ENCODE results near the gene PSMG2.
"Not testable (repeated sequence)": the region's sequence is repeated elsewhere in the genome, so short reads cannot be mapped to it uniquely, and the experiment has no call there.

PSMG2 gene

GRCh38 chr18:12750076-12750714 is 47.4 kb downstream of the PSMG2 start:
- no peak overlapping the region for H3K4me3 ChIP-seq (ENCODE audit: control insufficient read depth in 1 of 7, extremely low read depth in 1 of 7, insufficient read depth in 4 of 7, low read depth in 2 of 7, low read length in 6 of 7)
- no peaks in the 10 kb centered on the region for H3K36me3 ChIP-seq (ENCODE audit: control insufficient read depth in 4 of 4, insufficient read depth in 4 of 4, low read length in 3 of 4)
- peak in 2 of 3 donors; percentile 15 to 48 for DNase-seq
- no peaks in the 10 kb centered on the region for H3K9me3 ChIP-seq (ENCODE audit: control extremely low read depth in 1 of 5, control insufficient read depth in 4 of 5, insufficient read depth in 2 of 5, low read depth in 1 of 5, low read length in 4 of 5)
- no peaks in the 10 kb centered on the region for H3K4me1 ChIP-seq (ENCODE audit: control extremely low read depth in 1 of 4, control insufficient read depth in 4 of 4, insufficient read depth in 4 of 4, low read length in 3 of 4)
- 87% methylated on average over 11 of the region's 14 CpGs for WGBS (ENCODE audit: insufficient coverage)
- ChIA-PET POLR2A (interaction anchor here (0.5 kb wide), 1 partner anchor 131 kb away, joined by 3 read pairs; no protein-coding TSS in a partner anchor), CTCF (interaction anchor here (1.0 to 2.9 kb wide), 4 partner anchors 8 to 184 kb away, joined by 3 to 14 read pairs (median 4); no protein-coding TSS in a partner anchor)
- H3K27ac ChIP-seq (ENCODE audit: insufficient read depth in 1 of 2, low read depth in 1 of 2, low read length in 2 of 2, poor library complexity in 1 of 2, severe bottlenecking in 2 of 2): no peak overlapping the region
- no peaks in the 10 kb centered on the region for H3K27me3 ChIP-seq (replicated peaks in 2 of 5; ENCODE audit: control insufficient read depth in 4 of 5, insufficient read depth in 5 of 5, low read length in 4 of 5)

DNA sequence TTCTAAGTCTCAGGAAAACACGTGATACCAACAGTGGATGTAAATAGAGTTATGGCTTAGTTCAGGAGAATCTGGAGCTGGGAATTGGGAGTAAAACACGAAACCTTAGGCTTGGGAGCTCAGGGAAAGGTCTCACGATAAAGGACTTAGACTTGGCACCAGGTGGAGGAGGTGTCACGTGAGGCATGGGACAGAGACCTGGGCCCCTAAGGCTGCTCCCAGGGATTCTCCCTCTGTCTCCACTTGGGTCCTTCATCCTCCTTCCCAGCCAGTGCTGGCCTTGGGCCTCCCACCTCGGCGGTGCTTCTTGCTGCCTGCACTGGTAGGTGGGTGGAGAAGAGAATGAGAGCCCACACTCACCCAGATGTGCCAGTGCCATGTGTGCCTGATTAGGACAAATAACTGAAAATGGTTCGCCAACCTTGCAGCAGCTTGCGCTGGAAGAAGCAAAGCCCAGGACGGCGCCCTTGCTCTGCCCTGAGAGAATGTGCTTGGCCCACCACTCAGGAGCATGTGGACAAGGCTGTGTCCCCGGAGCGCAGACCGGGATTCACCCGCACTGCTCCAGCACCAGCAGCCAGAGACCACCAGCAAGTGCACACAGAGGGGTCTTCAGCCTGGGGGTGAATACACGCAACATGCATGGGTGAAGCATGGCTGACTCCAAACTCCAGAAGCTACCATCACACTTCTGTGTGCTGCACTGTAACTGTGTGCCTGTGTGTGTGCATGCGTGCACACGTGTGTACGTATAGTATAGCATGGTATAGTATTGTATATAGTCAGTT is 48.1 kb downstream of the PSMG2 start:
- H3K9me3 ChIP-seq (ENCODE audit: control extremely low read depth in 1 of 5, control insufficient read depth in 4 of 5, insufficient read depth in 2 of 5, low read depth in 1 of 5, low read length in 4 of 5): no peaks in the 10 kb centered on the region
- 96% methylated on average over 10 of the region's 18 CpGs for WGBS (ENCODE audit: insufficient coverage)
- H3K27me3 ChIP-seq (replicated peaks in 2 of 5; ENCODE audit: control insufficient read depth in 4 of 5, insufficient read depth in 5 of 5, low read length in 4 of 5): no peaks in the 10 kb centered on the region
- no peaks in the 10 kb centered on the region for H3K4me1 ChIP-seq (ENCODE audit: control extremely low read depth in 1 of 4, control insufficient read depth in 4 of 4, insufficient read depth in 4 of 4, low read length in 3 of 4)
- H3K4me3 ChIP-seq (ENCODE audit: control insufficient read depth in 1 of 7, extremely low read depth in 1 of 7, insufficient read depth in 4 of 7, low read depth in 2 of 7, low read length in 6 of 7): no peak overlapping the region
- H3K27ac ChIP-seq (ENCODE audit: insufficient read depth in 1 of 2, low read depth in 1 of 2, low read length in 2 of 2, poor library complexity in 1 of 2, severe bottlenecking in 2 of 2): no peak overlapping the region
- ChIA-PET POLR2A (interaction anchor here (0.5 kb wide), 1 partner anchor 130 kb away, joined by 3 read pairs; no protein-coding TSS in a partner anchor), CTCF (interaction anchor here (1.5 to 2.9 kb wide), 3 partner anchors 8 to 183 kb away, joined by 4 to 14 read pairs (median 5); no protein-coding TSS in a partner anchor)
- H3K36me3 ChIP-seq (ENCODE audit: control insufficient read depth in 4 of 4, insufficient read depth in 4 of 4, low read length in 3 of 4): no peaks in the 10 kb centered on the region
- no peak for DNase-seq

DNA sequence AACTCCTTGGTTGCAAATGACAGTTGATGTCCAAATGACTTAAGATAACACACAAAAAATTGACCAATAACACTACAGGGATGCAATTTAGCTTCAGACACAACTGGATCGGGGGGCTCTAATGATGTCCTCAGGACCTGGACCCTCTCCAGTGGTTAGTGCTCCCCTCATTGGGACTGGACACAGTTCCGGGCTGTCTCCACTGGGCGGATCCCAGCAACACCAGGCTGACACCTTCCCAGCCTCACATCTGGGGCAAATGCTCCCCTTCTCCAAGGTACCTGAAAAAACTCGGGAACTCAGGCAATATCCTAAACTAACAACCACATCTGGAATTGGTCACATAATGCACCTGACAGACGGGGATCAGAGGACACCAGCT is 48.7 kb downstream of the PSMG2 start:
- 93% methylated on average over 5 of the region's 5 CpGs for WGBS (ENCODE audit: insufficient coverage)
- Histone ChIP-seq H3K9me3 (ENCODE audit: control extremely low read depth in 1 of 5, control insufficient read depth in 4 of 5, insufficient read depth in 2 of 5, low read depth in 1 of 5, low read length in 4 of 5) (no peaks in the 10 kb centered on the region), H3K4me1 (ENCODE audit: control extremely low read depth in 1 of 4, control insufficient read depth in 4 of 4, insufficient read depth in 4 of 4, low read length in 3 of 4) (no peaks in the 10 kb centered on the region), H3K27ac (ENCODE audit: insufficient read depth in 1 of 2, low read depth in 1 of 2, low read length in 2 of 2, poor library complexity in 1 of 2, severe bottlenecking in 2 of 2) (no peak overlapping the region), H3K4me3 (ENCODE audit: control insufficient read depth in 1 of 7, extremely low read depth in 1 of 7, insufficient read depth in 4 of 7, low read depth in 2 of 7, low read length in 6 of 7) (no peak overlapping the region), H3K36me3 (ENCODE audit: control insufficient read depth in 4 of 4, insufficient read depth in 4 of 4, low read length in 3 of 4) (no peaks in the 10 kb centered on the region), H3K27me3 (replicated peaks in 2 of 5; ENCODE audit: control insufficient read depth in 4 of 5, insufficient read depth in 5 of 5, low read length in 4 of 5) (no peaks in the 10 kb centered on the region)
- ChIA-PET POLR2A (no interaction called here), CTCF (interaction anchor here (1.5 to 2.9 kb wide), 2 partner anchors 9 to 183 kb away, joined by 4 to 14 read pairs; no protein-coding TSS in a partner anchor)
- DNase-seq: no peak

DNA sequence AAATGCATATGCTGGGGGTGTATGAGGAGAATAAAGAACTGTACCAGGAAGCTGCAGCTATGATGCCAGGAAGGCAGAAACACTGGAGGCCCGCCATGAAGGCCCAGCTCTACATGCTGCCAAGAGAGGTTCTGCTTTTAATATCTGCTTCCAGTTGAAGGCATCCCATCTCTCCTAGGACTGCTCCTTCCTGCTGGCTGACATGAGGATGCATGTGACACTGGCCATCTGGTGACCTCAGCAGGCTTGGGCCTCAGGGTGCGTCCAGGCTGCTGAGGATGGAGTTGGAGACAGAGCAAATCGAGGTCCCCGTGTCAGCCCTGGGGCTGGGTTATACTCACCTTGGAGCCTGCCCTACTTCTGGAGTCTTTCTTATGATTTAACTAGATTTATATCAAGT is 49.0 kb downstream of the PSMG2 start:
- no CpG with 5 or more reads among the region's 4 CpGs for WGBS (ENCODE audit: insufficient coverage)
- ChIA-PET POLR2A (no interaction called here), CTCF (interaction anchor here (1.5 to 2.9 kb wide), 3 partner anchors 9 to 182 kb away, joined by 4 to 14 read pairs (median 7); no protein-coding TSS in a partner anchor)
- Histone ChIP-seq H3K27me3 (replicated peaks in 2 of 5; ENCODE audit: control insufficient read depth in 4 of 5, insufficient read depth in 5 of 5, low read length in 4 of 5) (no peaks in the 10 kb centered on the region), H3K36me3 (ENCODE audit: control insufficient read depth in 4 of 4, insufficient read depth in 4 of 4, low read length in 3 of 4) (no peaks in the 10 kb centered on the region), H3K27ac (ENCODE audit: insufficient read depth in 1 of 2, low read depth in 1 of 2, low read length in 2 of 2, poor library complexity in 1 of 2, severe bottlenecking in 2 of 2) (no peak overlapping the region), H3K9me3 (ENCODE audit: control extremely low read depth in 1 of 5, control insufficient read depth in 4 of 5, insufficient read depth in 2 of 5, low read depth in 1 of 5, low read length in 4 of 5) (no peaks in the 10 kb centered on the region), H3K4me3 (ENCODE audit: control insufficient read depth in 1 of 7, extremely low read depth in 1 of 7, insufficient read depth in 4 of 7, low read depth in 2 of 7, low read length in 6 of 7) (no peak overlapping the region), H3K4me1 (ENCODE audit: control extremely low read depth in 1 of 4, control insufficient read depth in 4 of 4, insufficient read depth in 4 of 4, low read length in 3 of 4) (no peaks in the 10 kb centered on the region)
- no peak for DNase-seq

- 67% methylated on average over 4 of the region's 6 CpGs for WGBS (ENCODE audit: insufficient coverage)
- Histone ChIP-seq H3K27me3 (replicated peaks in 2 of 5; ENCODE audit: control insufficient read depth in 4 of 5, insufficient read depth in 5 of 5, low read length in 4 of 5) (no peaks in the 10 kb centered on the region), H3K4me1 (ENCODE audit: control extremely low read depth in 1 of 4, control insufficient read depth in 4 of 4, insufficient read depth in 4 of 4, low read length in 3 of 4) (no peaks in the 10 kb centered on the region), H3K4me3 (ENCODE audit: control insufficient read depth in 1 of 7, extremely low read depth in 1 of 7, insufficient read depth in 4 of 7, low read depth in 2 of 7, low read length in 6 of 7) (no peak overlapping the region), H3K36me3 (ENCODE audit: control insufficient read depth in 4 of 4, insufficient read depth in 4 of 4, low read length in 3 of 4) (no peaks in the 10 kb centered on the region), H3K9me3 (ENCODE audit: control extremely low read depth in 1 of 5, control insufficient read depth in 4 of 5, insufficient read depth in 2 of 5, low read depth in 1 of 5, low read length in 4 of 5) (no peaks in the 10 kb centered on the region), H3K27ac (ENCODE audit: insufficient read depth in 1 of 2, low read depth in 1 of 2, low read length in 2 of 2, poor library complexity in 1 of 2, severe bottlenecking in 2 of 2) (no peak overlapping the region)
- no peak for DNase-seq
- ChIA-PET POLR2A (no interaction called here), CTCF (no interaction called here)
These were observed 51.7 kb downstream of the PSMG2 start for GRCh38 chr18:12754511-12754910.

- H3K4me1 ChIP-seq (ENCODE audit: control extremely low read depth in 1 of 4, control insufficient read depth in 4 of 4, insufficient read depth in 4 of 4, low read length in 3 of 4); H3K27me3 ChIP-seq (replicated peaks in 2 of 5; ENCODE audit: control insufficient read depth in 4 of 5, insufficient read depth in 5 of 5, low read length in 4 of 5); H3K27ac ChIP-seq (ENCODE audit: insufficient read depth in 1 of 2, low read depth in 1 of 2, low read length in 2 of 2, poor library complexity in 1 of 2, severe bottlenecking in 2 of 2); CTCF ChIA-PET; POLR2A ChIA-PET; H3K36me3 ChIP-seq (ENCODE audit: control insufficient read depth in 4 of 4, insufficient read depth in 4 of 4, low read length in 3 of 4); H3K9me3 ChIP-seq (ENCODE audit: control extremely low read depth in 1 of 5, control insufficient read depth in 4 of 5, insufficient read depth in 2 of 5, low read depth in 1 of 5, low read length in 4 of 5); H3K4me3 ChIP-seq (ENCODE audit: control insufficient read depth in 1 of 7, extremely low read depth in 1 of 7, insufficient read depth in 4 of 7, low read depth in 2 of 7, low read length in 6 of 7); DNase-seq: not testable (repeated sequence)
- WGBS (ENCODE audit: insufficient coverage): 93% methylated on average over 5 of the region's 6 CpGs
These were observed 52.8 kb downstream of the PSMG2 start for GRCh38 chr18:12755606-12756005.

- H3K36me3 ChIP-seq (ENCODE audit: control insufficient read depth in 4 of 4, insufficient read depth in 4 of 4, low read length in 3 of 4); H3K4me3 ChIP-seq (ENCODE audit: control insufficient read depth in 1 of 7, extremely low read depth in 1 of 7, insufficient read depth in 4 of 7, low read depth in 2 of 7, low read length in 6 of 7); H3K9me3 ChIP-seq (ENCODE audit: control extremely low read depth in 1 of 5, control insufficient read depth in 4 of 5, insufficient read depth in 2 of 5, low read depth in 1 of 5, low read length in 4 of 5); H3K27me3 ChIP-seq (replicated peaks in 2 of 5; ENCODE audit: control insufficient read depth in 4 of 5, insufficient read depth in 5 of 5, low read length in 4 of 5); DNase-seq; H3K27ac ChIP-seq (ENCODE audit: insufficient read depth in 1 of 2, low read depth in 1 of 2, low read length in 2 of 2, poor library complexity in 1 of 2, severe bottlenecking in 2 of 2); POLR2A ChIA-PET; CTCF ChIA-PET; H3K4me1 ChIP-seq (ENCODE audit: control extremely low read depth in 1 of 4, control insufficient read depth in 4 of 4, insufficient read depth in 4 of 4, low read length in 3 of 4): not testable (repeated sequence)
- WGBS (ENCODE audit: insufficient coverage): 92% methylated on average over 12 of the region's 14 CpGs
These were observed 53.9 kb downstream of the PSMG2 start for GRCh38 chr18:12756619-12757239.

Data from common myeloid progenitor, CD34-positive (primary cell).